HepG2 (cell line): Measurements from ENCODE around the gene TMEM156. TPM values are rescaled to one million over a fixed set of nuclear protein-coding genes. Genes with fewer than 3 reads are reported as not detected.

Source experiments
- ATAC-seq: fragments of 200-7000 bp; cut with Tn5 transposase; 3 replicates; pipeline ENCODE4 v1.9.1; 2020; ENCODE audit warnings: mild to moderate bottlenecking, moderate library complexity
- BruUV-seq: library from RNA; stranded (reverse); fragments of 400-500 nt; replicated peaks from 2 replicates; lab custom pipeline; 2021; lab: Mats Ljungman, UMichigan
- CTCF ChIA-PET: fragments of 300-600 bp; formaldehyde crosslinking; extraction: SDS; loops from one replicate; lab custom pipeline; 2021; ENCODE audit warnings: low total read pairs, inconsistent platforms, low intra/inter-chr PET ratio; lab: Yijun Ruan, JAX
- POLR2A ChIA-PET: fragments of 350-600 bp; sonication (Branson Sonifier 250); formaldehyde crosslinking; loops from one replicate; lab custom pipeline; 2020; ENCODE audit warnings: antibody characterized with exemption, inconsistent platforms; lab: Yijun Ruan, JAX
- DNase-seq: peaks from one replicate; pipeline ENCODE4 v3.0.0-alpha.2; 2015; ENCODE audit warnings: low spot score
- FAIRE-seq: peaks from 3 replicates; lab custom pipeline; 2011; peaks lifted over from hg19 to GRCh38; lab: Jason Lieb, UNC
- H2AFZ ChIP-seq: one replicate; pipeline ENCODE4 v1.6.1; 2011; ENCODE audit warnings: low read length, inconsistent platforms
- H3K27ac ChIP-seq: fragments of 300-600 bp; 3 replicates; pipeline ENCODE4 v1.8.0; 2011; ENCODE audit warnings: mixed run types, mild to moderate bottlenecking, mixed read lengths, low read length, inconsistent platforms; ENCODE audit not compliant: insufficient read depth; ENCODE audit errors: extremely low read length
- H3K27me3 ChIP-seq, 2 experiments: fragments of 200-600 bp in 1 of 2; 2 replicates in 1 of 2; 3 replicates in 1 of 2; pipeline versions ENCODE4 v1.6.0 to v1.8.0; 2011; ENCODE audit warnings: low read length in 2 of 2, mild to moderate bottlenecking in 2 of 2, moderate library complexity in 2 of 2, inconsistent platforms in 1 of 2; ENCODE audit not compliant: insufficient read depth in 2 of 2, control insufficient read depth in 1 of 2
- H3K36me3 ChIP-seq, 2 experiments: fragments of 200-600 bp in 1 of 2; replicated peaks in 1 of 2; 2 replicates in 1 of 2; 3 replicates in 1 of 2; pipeline versions ENCODE4 v1.5.1 to v1.8.0; 2011; ENCODE audit warnings: low read length in 2 of 2, inconsistent platforms in 1 of 2; ENCODE audit not compliant: insufficient read depth in 2 of 2, control insufficient read depth in 1 of 2
- H3K4me1 ChIP-seq: 2 replicates; pipeline ENCODE4 v1.5.1; 2012; ENCODE audit warnings: low read length, inconsistent platforms; ENCODE audit not compliant: insufficient read depth
- H3K4me2 ChIP-seq: 2 replicates; pipeline ENCODE4 v1.6.0; 2011; ENCODE audit warnings: low read depth, low read length, inconsistent platforms
- H3K4me3 ChIP-seq, 3 experiments: fragments of 200-600 bp in 1 of 3; sonication (generic), shearing (Covaris generic) in 1 of 3; replicated peaks in 1 of 3; 2 replicates each; pipeline ENCODE4 v1.5.1; 2011 to 2016; ENCODE audit warnings: low read length in 3 of 3, inconsistent platforms in 2 of 3, low read depth in 2 of 3, mild to moderate bottlenecking in 2 of 3, control low read depth in 1 of 3, mixed read lengths in 1 of 3; ENCODE audit not compliant: insufficient read depth in 1 of 3
- H3K79me2 ChIP-seq: one replicate; pipeline ENCODE4 v1.6.1; 2011; ENCODE audit warnings: low read length, inconsistent platforms; ENCODE audit not compliant: insufficient read depth
- H3K9ac ChIP-seq: 2 replicates; pipeline ENCODE4 v1.6.0; 2011; ENCODE audit warnings: mild to moderate bottlenecking, low read depth, low read length, inconsistent platforms; ENCODE audit not compliant: insufficient read depth
- H3K9me3 ChIP-seq: 2 replicates; pipeline ENCODE4 v1.5.1; 2012; ENCODE audit warnings: mild to moderate bottlenecking, low read length
- H4K20me1 ChIP-seq: 2 replicates; pipeline ENCODE4 v1.6.0; 2011; ENCODE audit warnings: inconsistent platforms, mild to moderate bottlenecking, low read length, moderate library complexity; ENCODE audit not compliant: insufficient read depth
- IKZF4 ChIP-seq: sonication (generic); formaldehyde crosslinking; IDR thresholded peaks from 2 replicates; pipeline ENCODE4 v1.5.1; 2020; ENCODE audit warnings: borderline replicate concordance, mild to moderate bottlenecking, low read depth, missing genetic modification reagents; ENCODE audit errors: not compliant biosample characterization
- MNT ChIP-seq: fragments of 450-650 bp; IDR thresholded peaks from 2 replicates; pipeline ENCODE4 v1.6.1; 2016
- TARDBP ChIP-seq: sonication (generic); formaldehyde crosslinking; IDR thresholded peaks from 2 replicates; pipeline ENCODE4 v1.8.0; 2022; ENCODE audit warnings: mild to moderate bottlenecking, missing genetic modification reagents
- ZNF136 ChIP-seq: sonication (generic); formaldehyde crosslinking; IDR thresholded peaks from 2 replicates; pipeline ENCODE4 v1.8.1; 2022; ENCODE audit warnings: low read depth, mild to moderate bottlenecking, moderate library complexity, missing genetic modification reagents
- ZSCAN20 ChIP-seq: sonication (generic); formaldehyde crosslinking; IDR thresholded peaks from 2 replicates; pipeline ENCODE4 v1.4.0; 2020; ENCODE audit warnings: missing genetic modification reagents, mild to moderate bottlenecking, borderline replicate concordance
- WGBS: methylation state at CpG from one replicate; pipeline ENCODE4 v1.1.6; 2017; ENCODE audit warnings: low lambda C conversion rate; 5-methylcytosine and 5-hydroxymethylcytosine counted together
- in situ Hi-C: cut with HindIII; loops from 2 replicates; pipeline ENCODE4 v1.10.0; 2017; ENCODE audit warnings: low pct_unique_long_range_greater_than_20kb; ENCODE audit not compliant: extremely low pct_ligation_motif_present
- intact Hi-C: fragments of 100-400 bp; cut with micrococcal nuclease; formaldehyde crosslinking; loops from one replicate; pipeline ENCODE4 v1.10.0; 2022; ENCODE audit not compliant: unreplicated experiment
- polyA plus RNA-seq, 8 experiments: library from polyadenylated mRNA; depleted of rRNA in 3 of 8; stranded (reverse) in 7 of 8; unstranded in 1 of 8; fragments of >200 nt; fragmentation: Illumina TruSeq in 4 of 8; extraction: Trizol in 4 of 8; gene quantifications; 2 replicates each; pipeline versions ENCODE4 v1.2.1 to v1.2.3, GENCODE V29; 2011 to 2016; ENCODE audit warnings: low read depth in 4 of 8, missing spikeins in 1 of 8, mixed read lengths in 1 of 8; ENCODE audit not compliant: insufficient read depth in 1 of 8
- total RNA-seq, 5 experiments: library from RNA; depleted of rRNA; stranded (reverse); fragments of >200 nt; fragmentation: Illumina TruSeq; extraction: Trizol; gene quantifications; 2 replicates each; pipeline ENCODE4 v1.2.3, GENCODE V29; 2016; ENCODE audit warnings: low read depth in 1 of 5
- TF ChIP-seq, protein P1 (sequence below): sonication (generic); formaldehyde crosslinking; IDR thresholded peaks from 2 replicates; pipeline ENCODE4 v1.4.0; 2020; ENCODE audit warnings: missing genetic modification reagents

Gene TMEM156
- total and polyA plus RNA-seq, 2 of the 13 experiments (the other 11 are each of a cell fraction or from before 2014, with no cell fraction given) = 1.6 TPM; not detected in 1

GRCh38 chr4:38940476-38940875 is 91.7 kb downstream of the TMEM156 start:
- DNase-seq = no peak
- ChIA-PET CTCF (no interaction called here), POLR2A (no interaction called here)
- ATAC-seq = no peak
- Histone ChIP-seq H4K20me1 (no peaks in the 10 kb centered on the region), H3K79me2 (no peaks in the 10 kb centered on the region), H3K36me3 (peaks cover 14 to 74% of the 10 kb centered on the region in 2 experiments), H3K4me1 (no peaks in the 10 kb centered on the region), H3K27me3 (no peaks in the 10 kb centered on the region), H3K4me3 (no peak overlapping the region), H3K27ac (no peak overlapping the region), H3K4me2 (no peak overlapping the region), H3K9ac (no peak overlapping the region), H2AFZ (no peak overlapping the region), H3K9me3 (no peaks in the 10 kb centered on the region)
- no TSS peak for BruUV-seq
- whole genome bisulfite sequencing = over 99% methylated on average over 3 of the region's 3 CpGs
- FAIRE-seq = no peak
- in situ Hi-C loops (no loop called here), intact Hi-C loops (no loop called here)
- no peak for TF ChIP-seq TARDBP (CRISPR knock-in tag)
- TF ChIP-seq MNT = no peak
- TF ChIP-seq IKZF4 (CRISPR knock-in tag) = no peak
- no peak for TF ChIP-seq ZNF136 (CRISPR knock-in tag)
- no peak for TF ChIP-seq ZSCAN20
- TF ChIP-seq, protein P1, sequence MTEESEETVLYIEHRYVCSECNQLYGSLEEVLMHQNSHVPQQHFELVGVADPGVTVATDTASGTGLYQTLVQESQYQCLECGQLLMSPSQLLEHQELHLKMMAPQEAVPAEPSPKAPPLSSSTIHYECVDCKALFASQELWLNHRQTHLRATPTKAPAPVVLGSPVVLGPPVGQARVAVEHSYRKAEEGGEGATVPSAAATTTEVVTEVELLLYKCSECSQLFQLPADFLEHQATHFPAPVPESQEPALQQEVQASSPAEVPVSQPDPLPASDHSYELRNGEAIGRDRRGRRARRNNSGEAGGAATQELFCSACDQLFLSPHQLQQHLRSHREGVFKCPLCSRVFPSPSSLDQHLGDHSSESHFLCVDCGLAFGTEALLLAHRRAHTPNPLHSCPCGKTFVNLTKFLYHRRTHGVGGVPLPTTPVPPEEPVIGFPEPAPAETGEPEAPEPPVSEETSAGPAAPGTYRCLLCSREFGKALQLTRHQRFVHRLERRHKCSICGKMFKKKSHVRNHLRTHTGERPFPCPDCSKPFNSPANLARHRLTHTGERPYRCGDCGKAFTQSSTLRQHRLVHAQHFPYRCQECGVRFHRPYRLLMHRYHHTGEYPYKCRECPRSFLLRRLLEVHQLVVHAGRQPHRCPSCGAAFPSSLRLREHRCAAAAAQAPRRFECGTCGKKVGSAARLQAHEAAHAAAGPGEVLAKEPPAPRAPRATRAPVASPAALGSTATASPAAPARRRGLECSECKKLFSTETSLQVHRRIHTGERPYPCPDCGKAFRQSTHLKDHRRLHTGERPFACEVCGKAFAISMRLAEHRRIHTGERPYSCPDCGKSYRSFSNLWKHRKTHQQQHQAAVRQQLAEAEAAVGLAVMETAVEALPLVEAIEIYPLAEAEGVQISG (CRISPR knock-in tag) = no peak
